GF-D8 (cell line): ENCODE results near the gene RHOT1.
"Not testable (repeated sequence)": the region's sequence is repeated elsewhere in the genome, so short reads cannot be mapped to it uniquely, and the experiment has no call there.

Source experiments
- DNase-seq: peaks from one replicate; lab custom pipeline; 2025; lab: John Stamatoyannopoulos, UW

Gene RHOT1

DNA sequence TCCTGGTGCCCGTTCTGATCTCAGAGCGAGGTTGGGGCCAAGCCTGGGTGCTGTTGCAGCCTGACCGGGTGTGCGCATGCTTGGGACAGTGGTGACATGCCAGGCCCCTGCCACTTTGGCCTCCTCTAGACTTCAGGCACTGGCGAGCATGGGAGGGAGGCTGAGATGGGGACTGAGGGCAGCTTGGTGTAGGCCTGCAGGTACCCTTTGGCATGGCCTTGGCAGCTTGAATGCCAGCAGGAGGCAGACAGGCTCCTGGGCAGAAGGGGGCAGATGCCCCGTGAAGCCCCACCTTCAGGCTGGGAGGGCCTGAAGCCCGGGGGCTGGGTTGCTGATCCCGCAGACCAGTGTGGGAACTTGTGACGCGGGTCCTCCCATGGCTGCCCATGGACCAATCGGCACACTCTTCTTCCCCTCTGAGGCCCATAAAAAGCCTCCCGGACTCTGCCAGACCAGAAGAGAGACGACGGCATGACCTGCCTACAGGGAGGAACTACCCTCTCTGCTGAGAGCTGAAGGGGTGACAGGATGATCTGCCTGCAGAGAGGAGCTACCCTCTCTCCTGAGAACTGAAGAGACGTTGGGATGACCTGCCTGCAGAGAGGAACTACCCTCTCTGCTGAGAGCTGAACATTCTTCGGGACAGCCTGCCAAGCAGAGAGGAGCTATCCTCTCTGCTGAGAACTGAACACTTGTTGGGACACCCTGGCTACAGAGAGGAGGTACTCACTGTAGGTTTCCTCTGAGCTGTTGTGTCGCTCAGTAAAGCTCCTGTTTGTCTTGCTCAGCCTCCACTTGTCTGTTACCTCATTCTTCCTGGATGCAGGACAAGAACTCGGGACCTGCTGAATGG, 17.5 kb downstream of the RHOT1 start:
- DNase-seq, result no peak

DNA sequence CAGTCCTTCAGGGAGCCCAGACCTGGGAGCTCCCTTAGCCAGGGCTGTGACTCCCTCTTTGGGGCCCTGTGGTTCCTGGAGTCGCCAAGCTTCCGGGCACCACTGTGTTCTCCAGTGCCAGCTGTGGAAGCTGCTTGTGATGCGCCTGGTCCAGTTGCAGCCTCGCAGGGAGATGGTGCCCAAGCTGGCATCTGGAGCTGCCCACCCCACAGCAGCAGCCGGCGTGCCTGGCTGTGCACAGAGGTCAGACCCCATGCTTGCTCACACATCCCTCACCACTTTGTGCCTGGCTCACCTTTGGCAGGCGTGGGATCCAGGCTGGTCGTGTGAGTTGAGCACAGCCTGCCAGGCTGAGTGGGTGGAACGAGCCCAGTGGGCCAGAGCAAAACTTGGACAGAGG, 18.2 kb downstream of the RHOT1 start:
- DNase-seq, result no peak

DNA sequence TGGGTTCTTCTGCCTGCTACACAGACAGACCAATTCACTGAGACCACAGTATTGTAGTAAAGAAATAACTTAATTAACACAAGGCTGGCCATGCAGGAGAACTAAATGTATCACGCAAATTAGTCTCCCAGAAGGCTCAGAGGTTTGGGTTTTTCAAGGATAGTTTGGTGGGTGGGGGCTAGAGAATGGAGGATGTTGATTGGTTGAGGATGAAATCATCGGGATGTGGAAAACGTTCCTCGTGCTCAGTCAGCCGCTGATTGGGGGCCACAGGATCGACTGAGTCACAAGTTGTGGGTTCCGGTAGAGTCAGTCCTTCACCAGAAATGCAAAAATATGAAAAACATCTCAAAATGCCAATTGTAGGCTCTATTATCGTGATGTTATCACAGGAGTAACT, 18.7 kb downstream of the RHOT1 start:
- no peak for DNase-seq

DNA sequence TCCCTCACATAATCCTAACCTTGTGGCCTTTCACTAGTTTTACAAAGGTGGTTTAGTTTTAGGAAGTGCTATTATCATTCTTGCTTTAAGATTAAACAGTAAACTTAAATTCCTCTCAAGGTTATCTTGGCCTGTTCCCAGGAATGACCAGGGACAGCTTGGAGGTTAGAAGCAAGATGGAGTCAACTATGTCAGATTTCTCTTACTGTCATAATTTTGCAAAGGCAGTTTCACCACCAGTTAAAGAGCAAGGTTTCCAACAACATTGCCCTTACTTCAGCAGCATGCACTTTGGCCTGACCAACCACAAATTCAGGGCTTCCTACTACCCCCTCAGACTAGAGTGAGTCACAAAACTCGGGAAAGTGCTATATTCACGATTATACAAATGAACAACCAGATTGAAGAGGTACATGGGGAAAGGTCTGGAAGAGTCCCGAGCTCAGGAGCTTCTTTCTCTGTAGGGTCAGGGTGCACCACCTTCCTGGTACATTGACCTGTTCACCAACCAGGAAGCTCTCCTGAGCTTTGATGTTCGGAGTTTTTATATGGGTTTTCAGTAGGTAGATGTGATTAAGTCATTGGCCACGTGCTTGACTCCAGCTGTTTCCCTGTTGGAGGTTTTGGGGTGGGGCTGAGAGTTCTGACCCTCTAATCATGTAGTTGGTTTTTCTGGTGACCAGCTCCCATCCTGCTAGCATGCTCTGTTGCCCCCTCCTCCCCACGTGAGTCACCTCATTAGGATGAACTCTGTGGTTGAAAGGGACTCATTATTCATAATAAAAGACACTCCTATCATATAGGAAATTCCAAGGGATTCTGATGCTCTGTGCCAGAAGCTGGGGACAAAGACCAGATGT, 19.4 kb downstream of the RHOT1 start:
- DNase-seq, result no peak

DNA sequence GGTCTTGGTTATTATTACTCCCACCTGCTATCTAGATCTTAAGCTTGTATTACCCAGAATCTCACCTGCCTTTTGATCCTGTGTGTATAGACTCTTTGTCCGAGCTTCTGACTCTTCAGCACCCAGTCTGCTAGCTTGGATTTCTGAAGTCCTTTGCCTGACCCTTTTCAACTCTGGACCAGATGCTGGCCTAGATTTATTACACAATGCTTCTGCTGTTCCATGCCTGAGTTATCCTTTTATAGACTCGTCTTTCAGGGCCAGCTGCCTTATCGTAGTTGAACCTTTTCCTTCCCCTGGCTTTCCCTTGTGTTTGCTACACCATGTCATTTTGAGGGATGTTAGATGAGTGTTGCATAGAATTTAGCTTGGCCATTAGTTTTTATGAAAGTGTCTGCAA, 32.6 kb downstream of the RHOT1 start:
- DNase-seq, result no peak

DNA sequence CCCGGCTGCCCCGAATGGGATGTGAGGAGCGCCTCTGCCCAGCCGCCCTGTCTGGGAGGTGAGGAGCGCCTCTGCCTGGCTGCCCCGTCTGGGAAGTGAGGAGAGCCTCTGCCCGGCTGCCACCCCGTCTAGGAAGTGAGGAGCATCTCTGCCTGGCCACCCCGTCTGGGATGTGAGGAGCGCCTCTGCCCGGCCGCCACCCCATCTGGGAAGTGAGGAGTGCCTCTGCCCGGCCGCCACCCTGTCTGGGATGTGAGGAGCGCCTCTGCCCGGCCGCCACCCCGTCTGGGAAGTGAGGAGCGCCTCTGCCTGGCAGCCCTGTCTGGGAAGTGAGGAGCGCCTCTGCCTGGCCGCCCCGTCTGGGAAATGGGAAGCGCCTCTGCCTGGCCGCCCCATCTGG, 36.4 kb downstream of the RHOT1 start:
- DNase-seq, result not testable (repeated sequence)

DNA sequence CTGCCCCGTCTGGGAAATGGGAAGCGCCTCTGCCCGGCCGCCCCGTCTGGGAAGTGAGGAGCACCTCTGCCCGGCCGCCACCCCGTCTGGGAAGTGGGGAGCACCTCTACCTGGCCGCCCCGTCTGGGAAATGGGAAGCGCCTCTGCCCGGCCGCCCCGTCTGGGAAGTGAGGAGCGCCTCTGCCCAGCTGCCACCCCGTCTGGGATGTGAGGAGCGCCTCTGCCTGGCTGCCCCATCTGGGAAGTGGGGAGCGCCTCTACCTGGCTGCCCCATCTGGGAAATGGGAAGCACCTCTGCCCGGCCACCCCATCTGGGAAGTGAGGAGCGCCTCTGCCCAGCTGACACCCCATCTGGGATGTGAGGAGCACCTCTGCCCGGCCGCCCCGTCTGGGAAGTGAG, 36.8 kb downstream of the RHOT1 start:
- not testable (repeated sequence) for DNase-seq

DNA sequence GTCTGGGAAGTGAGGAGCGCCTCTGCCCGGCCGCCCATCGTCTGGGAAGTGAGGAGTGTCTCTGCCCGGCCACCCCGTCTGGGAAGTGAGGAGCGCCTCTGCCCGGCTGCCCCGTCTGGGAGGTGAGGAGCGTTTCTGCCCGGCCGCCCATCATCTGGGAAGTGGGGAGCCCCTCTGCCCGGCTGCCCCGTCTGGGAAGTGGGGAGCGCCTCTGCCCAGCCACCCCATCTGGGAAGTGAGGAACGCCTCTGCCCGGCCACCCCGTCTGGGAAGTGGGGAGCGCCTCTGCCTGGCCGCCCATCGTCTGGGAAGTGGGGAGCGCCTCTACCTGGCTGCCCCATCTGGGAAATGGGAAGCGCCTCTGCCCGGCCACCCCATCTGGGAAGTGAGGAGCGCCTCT, 37.2 kb downstream of the RHOT1 start:
- not testable (repeated sequence) for DNase-seq

DNA sequence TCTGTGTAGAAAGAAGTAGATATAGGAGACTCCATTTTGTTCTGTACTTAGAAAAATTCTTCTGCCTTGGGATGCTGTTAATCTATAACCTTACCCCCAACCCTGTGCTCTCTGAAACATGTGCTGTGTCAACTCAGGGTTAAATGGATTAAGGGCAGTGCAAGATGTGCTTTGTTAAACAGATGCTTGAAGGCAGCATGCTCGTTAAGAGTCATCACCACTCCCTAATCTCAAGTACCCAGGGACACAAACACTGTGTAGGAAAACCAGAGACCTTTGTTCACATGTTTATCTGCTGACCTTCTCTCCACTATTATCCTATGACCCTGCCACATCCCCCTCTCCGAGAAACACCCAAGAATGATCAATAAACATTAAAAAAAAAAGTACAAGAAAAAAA, 38.0 kb downstream of the RHOT1 start:
- DNase-seq, result not testable (repeated sequence)

DNA sequence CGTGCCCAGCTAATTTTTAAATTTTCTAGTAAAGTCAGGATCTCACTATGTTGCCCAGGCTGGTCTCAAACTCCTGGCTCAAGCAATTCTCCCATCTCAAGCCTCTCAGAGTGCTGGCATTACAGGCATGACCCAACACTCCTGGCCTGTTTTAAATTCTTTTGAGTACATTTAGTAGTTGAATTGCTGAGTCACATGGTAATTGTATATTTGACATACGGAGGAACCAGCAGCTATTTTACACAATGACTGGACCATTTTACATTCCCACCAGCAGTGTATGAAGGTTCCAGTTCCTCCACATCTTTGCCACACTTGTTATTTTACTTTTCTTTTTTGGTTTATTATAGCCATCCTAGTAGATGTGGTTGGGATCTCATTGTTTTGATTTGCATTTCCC, 43.6 kb downstream of the RHOT1 start:
- DNase-seq, result no peak

DNA sequence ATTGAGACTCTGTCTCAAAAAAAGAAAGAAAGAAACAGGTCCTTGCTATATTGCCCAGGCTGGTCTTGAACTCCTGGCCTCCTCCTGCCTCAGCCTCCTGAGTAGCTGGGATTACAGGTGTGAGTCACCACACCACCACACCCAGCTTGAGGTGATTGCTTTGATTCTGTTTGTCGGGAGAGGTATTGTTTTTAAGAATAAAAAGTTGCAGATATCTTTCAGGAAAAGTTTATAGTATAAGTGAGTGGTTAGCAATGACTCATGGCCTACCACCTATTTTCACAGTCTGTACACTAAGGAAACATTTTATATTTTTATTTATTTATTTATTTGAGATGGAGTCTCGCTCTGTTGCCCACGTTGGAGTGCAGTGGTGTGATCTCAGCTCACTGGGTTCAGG, 45.0 kb downstream of the RHOT1 start:
- no peak for DNase-seq

DNA sequence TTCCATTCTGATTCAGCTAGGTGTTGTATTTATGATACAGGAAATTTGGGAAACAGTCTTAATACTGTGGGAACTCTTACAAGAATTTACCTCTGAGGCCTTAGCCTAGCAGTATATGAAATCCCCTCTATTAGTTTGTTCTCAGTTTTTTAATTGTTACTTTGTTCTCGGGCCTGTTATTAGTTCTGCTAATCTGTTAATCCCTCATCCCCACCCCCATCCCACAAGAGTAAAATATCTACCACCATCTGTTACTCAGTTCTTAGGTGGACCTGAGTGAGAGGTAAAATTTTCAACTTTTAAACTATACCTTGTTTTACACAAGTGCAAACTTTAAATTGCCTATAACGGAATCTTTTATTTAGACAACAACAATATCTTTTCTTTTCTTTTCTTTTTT, 47.0 kb downstream of the RHOT1 start:
- no peak for DNase-seq

DNA sequence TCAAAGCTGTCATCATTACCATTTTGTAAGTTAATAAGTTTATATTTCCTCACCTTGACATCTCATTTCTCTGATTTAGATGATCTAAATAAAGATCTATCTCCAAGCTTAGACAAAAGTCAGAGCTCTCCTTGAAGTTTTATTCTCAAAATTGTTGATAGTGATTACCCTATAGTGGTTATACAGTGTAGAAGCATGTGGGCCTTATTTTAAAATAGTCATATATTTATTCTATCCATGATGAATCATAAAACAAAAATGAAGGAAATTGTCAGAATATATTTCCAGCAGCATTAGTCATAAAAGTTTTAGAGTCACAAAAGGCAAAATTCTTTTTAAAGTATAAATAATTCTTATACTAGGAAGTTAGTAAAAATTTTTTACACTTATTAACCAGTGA, 49.0 kb downstream of the RHOT1 start:
- DNase-seq, result no peak

DNA sequence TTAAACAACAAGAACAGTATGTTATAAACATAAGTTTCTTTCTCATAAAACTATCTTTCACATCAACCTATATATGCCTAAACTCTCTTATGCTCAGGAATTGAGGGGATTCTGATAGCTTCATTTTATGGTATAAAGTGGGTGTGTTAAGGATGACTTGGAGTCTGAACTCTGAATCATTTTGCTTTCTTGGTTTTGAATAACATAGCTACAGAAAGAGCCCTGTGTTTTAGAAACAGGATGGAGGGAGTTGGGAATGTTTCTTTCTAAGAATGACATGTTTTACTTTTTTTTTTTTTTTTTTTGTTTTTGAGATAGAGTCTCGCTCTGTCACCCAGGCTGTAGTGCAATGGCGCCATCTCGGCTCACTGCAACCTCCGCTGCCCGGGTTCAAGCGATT, 50.1 kb downstream of the RHOT1 start:
- DNase-seq, result no peak

DNA sequence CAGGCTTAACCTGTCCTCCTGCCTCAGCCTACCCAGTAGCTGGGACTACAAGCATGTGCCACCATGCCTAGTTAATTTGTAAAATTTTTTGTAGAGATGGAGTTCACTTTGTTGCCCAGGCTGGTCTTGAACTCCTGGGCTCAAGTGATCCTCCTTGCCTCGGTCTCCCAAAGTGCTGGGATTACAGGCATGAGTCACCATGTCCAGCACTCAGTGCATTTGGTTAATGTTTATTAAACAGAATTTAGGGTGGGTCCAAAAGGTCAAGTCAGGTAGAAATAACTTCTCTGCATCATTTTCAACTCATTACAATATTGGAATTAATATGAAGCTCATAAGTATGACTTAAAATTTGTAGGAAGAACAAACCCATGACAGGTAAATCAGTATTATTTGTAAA, 55.7 kb downstream of the RHOT1 start:
- no peak for DNase-seq

DNA sequence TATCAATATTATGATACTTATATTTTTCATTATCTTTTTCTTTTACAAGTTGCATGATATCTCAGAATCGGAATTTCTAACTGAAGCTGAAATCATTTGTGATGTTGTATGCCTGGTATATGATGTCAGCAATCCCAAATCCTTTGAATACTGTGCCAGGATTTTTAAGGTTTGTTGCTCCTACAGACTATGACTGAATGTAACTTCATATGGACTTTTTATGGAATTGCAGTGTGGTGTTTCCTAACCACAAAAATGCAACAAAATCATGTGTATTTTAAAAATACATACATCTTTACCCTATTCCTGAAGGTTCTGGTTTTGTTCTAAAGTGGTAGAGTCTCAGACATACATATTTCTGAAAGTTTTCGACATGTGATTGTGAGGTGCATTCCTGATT, 64.6 kb downstream of the RHOT1 start:
- no peak for DNase-seq

DNA sequence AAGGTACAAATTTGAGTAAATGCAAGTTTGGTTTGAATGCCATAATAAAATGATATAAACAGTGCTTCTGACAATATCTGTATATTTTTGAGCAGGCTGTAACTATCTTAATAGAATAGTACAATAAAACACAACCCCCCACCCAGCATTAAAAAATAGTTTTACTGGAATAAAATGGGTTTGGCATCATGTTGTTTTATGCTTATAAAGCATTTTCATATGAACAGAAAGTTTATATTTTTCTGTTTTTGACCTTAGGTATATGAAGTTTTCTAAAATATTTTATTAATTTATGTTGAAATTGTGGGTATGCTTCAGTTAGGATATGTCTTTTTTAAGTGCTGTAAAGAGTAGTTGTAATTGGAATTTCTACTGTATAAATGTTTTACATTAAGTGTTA, 66.1 kb downstream of the RHOT1 start:
- no peak for DNase-seq

DNA sequence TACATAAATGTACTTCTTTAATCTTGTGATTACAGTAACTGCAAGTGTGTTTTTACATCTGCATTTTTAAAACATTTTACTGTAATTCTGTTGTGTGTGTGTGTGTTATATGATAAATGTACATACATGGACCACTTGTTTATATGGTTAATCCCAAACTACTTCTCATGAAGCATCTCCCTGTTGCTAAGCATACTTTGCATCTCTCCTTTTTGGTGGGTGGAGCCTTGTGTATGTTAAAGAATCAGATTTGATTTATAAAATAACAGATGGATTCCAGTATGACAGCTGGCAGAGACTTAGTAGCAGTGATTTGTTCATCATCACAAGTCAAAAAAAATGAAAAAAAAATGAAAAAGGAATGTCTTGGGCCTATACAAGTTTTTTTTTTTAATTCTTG, 67.3 kb downstream of the RHOT1 start:
- no peak for DNase-seq

DNA sequence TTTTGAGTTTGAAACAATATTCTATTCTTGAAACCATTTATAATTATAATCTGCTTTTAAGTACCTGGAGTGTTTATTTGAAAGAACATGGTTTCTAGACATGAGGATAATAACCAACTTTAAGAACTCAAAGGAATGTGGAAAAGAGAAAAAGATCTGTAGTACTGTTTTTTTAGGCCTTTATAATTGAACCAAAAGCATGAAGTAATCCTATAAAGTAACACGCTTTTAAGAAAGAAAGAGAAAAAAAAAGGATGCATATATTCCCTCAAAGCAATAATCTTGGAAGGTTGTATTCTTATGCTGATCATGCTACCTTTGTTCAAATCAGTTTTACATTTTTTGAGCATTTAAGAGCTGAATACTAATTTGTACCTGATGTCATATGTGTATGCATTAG, 69.4 kb downstream of the RHOT1 start:
- no peak for DNase-seq

DNA sequence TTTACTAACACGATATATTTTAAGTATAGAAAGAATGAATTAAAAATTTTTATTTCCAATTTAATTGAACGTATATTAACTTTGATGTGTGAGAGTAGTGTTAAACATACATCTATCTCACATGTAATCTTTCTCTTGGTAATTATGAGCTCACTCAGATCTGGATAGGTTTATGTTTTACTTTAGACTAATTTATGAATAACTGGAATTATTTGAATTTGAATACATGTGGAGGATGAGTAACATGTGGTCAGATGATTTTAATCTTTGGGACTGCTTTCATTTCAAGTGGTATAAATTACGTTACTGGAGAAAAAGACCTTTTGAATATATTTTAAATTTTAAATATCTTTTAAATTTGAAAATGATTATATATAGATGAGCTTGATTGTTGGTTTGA, 73.4 kb downstream of the RHOT1 start:
- DNase-seq, result no peak

DNA sequence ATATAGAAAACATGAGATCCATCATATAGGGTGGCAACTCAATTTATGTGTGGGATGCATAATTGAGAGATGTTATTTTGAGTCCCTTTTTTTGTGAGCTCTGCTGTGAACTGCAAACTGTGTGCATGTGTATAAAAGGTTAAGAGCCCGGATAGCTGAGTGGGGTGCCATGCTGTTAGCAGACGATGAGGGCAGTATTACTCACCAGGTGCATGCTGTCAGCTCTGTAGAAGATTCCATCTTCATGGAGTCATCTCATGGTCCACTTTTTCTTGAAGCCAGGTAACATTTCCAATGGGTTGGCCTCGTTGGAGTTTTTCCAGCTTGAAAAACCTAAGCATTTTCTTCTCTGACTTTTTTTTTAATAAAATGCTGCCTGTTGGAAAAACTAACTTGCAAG, 80.3 kb downstream of the RHOT1 start:
- no peak for DNase-seq

DNA sequence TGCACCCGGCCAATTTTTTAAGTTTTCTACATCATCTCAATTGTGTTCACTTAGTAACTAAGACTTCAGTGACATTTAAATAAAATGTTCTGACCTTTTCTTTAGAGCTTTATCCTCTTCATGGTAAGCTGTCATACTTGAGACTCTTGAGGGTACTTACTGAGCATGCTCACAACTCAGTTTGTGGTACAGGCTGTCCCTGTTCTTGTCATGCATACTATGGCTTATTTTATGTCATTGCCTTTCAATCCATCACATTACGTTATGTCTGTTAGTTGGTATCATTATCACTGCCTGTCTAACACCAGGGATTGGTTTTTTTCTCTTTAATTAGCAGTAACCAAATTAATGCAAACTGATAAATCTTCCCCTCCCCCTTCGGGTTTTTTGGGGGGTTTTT, 81.4 kb downstream of the RHOT1 start:
- DNase-seq, result no peak

DNA sequence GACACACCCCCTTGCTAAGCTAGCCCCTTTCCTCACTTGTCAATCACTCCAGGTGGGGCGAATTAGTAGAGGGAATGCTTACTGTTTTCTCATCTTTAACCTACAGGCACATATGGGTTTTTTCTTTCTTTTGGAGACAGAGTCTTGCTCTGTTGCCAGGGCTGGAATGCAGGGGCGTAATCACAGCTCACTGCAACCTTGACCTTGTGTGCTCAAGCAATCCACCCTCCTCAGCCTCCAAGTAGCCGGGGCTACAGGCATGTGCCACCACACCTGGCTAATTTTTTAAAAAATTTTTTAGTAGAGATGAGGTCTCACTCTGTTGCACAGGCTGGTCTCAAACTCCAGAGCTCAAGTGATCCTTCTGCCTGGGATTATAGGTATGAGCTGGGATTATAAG, 84.6 kb downstream of the RHOT1 start:
- no peak for DNase-seq
